GM19035 (cell line): ENCODE results near the gene F10.

ENCODE experiments used
- ATAC-seq: cut with Tn5 transposase; IDR thresholded peaks from one replicate; pipeline ENCODE4 v1.9.1; 2021; ENCODE audit not compliant: unreplicated experiment

Gene F10

GRCh38 chr13:113187883-113188665 lies 65.5 kb downstream of the F10 start:
- ATAC-seq: no peak

GRCh38 chr13:113190181-113190580 lies 67.6 kb downstream of the F10 start:
- no peak for ATAC-seq

- no peak for ATAC-seq
These were observed 69.7 kb downstream of the F10 start for GRCh38 chr13:113192279-113192678.

GRCh38 chr13:113192902-113193301 lies 70.3 kb downstream of the F10 start:
- ATAC-seq: no peak

GRCh38 chr13:113195360-113195759 lies 72.8 kb downstream of the F10 start:
- ATAC-seq: no peak

GRCh38 chr13:113196970-113197737 lies 74.6 kb downstream of the F10 start:
- no peak for ATAC-seq
